HL-60/S4 treated with phorbol 12-myristate 13-acetate at 8.2 ng/mL for 4 days and 3 days (cell line): ENCODE results near the gene GFER.

Source experiments
- in situ Hi-C: fragments of 300-500 bp; cut with MboI; formaldehyde crosslinking; loops from 2 replicates; pipeline ENCODE4 v1.15.0; 2022; ENCODE audit warnings: low sequenced_read_pairs

GFER gene

GRCh38 chr16:1974157-1975070 is 9.6 kb upstream of the GFER start:
- in situ Hi-C loops, result no loop called here

GRCh38 chr16:1975432-1976215 is 8.4 kb upstream of the GFER start:
- in situ Hi-C loops, result no loop called here

- in situ Hi-C loops, result no loop called here
Measured at GRCh38 chr16:1976216-1976520, 7.8 kb upstream of the GFER start.

DNA sequence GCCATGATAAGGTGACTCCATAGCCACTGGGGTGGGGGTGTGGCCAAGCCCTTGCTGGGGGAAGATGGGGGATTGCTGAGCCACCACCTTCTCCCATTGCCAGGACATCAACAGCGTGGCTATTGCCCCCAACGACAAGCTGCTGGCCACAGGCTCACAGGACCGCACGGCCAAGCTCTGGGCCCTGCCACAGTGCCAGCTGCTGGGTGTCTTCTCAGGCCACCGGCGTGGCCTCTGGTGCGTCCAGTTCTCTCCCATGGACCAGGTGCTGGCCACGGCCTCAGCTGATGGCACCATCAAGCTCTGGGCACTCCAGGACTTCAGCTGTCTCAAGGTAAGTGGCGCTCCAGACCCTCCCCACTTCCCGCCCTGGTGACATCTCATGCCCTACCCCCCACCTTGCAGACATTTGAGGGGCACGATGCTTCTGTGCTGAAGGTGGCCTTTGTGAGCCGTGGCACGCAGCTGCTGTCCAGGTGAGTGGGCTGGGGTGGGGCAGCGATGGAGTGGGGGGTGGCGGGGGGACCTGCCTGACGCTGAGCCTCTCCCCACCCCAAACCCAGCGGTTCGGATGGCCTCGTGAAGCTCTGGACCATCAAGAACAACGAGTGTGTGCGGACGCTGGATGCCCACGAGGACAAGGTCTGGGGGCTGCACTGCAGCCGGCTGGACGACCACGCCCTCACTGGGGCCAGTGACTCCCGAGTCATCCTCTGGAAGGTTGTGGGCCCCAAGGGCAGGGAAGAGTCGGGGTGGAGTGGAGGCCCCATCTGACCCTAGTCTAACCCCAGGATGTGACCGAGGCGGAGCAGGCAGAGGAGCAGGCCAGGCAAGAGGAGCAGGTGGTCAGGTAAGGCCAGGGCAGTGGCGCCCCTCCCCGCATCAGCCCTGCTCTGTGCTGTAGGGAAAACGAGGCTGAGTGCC is 6.8 kb upstream of the GFER start:
- in situ Hi-C loops, result no loop called here

- in situ Hi-C loops, result no loop called here
Measured at GRCh38 chr16:1977875-1978268, 6.1 kb upstream of the GFER start.

DNA sequence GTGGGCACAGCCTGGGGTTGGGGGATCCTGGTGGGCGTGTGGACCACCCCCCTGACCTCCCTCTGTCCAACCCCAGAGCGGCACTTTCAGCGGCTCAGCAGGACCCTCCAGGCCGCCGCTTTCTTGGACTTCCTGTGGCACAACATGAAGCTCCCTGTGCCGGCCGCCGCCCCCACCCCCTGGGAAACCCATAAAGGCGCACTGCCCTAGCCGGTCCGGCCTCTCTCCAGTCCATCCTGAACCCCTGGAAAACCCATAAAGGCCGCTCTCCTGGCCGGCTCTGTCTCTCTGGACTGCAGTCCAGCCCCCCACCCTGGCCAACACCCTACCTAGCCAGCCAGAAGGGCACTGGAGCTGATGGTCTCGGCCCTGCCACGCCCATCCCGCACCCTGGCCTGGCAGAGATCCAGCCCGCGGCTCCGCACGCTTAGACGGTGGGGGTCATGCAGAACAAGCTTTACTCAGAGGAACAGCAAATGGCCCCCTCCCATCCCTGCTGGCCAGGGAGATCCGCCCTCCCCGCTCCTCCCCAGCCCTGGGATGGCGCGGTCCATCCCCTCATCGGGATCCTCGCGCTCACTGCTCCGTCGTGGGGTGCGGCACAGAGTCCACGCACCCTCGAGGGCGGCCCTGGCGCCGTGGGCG is 5.4 kb upstream of the GFER start:
- in situ Hi-C loops, result no loop called here

- in situ Hi-C loops, result no loop called here
Measured at GRCh38 chr16:1979271-1980029, 4.5 kb upstream of the GFER start.

DNA sequence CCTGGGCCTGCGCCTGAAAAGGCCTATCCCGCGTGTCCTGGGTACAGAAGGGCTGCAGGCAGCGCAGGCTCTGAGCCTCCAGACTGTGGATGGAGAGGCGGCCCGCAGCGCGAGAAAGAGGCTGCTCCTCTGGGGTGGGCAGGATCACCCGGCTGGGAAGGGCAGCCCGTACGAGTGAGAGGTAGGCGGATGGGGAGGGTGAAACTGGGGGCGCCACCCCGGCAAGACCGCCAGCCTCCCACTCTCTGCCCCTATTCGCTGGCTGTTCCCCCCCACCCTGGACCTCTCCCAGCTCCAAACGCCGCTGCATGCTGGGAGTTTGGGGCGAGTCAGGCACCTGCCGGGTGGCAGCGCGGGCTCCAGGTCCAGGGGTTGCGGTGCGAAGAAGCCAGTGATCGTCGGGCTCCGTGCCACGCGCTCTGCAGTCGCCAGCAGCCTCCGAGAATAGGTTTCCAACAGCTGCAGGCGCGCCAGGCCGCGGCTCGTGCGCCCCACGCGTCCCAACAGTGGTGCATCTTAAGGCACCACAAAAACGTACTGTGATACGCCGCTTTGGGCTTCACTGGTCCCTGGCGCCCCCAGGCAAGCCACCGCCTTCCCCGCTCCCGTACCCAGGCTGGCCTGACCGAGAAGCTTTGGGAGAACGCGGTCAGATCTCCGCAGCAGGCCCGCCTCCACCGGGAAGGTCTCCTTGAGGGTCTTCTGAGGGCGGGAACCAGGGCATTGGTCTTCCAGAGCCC is 3.8 kb upstream of the GFER start:
- in situ Hi-C loops, result no loop called here

DNA sequence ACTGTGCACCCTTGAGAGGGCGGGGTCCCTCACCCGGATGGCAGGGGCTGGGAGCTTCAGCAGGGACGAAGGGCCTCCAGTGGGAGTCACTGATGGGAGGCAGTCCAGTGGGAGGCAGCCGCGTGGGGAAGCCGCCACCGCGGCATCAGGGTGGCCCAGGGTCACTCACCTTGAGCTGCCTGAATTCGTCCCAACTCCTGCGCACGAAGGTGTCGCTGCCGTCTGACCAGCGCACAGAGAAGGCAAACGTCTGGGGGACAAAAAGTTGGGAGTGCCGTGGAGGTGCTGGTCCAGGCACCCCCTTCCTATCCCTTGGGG is 3.3 kb upstream of the GFER start:
- in situ Hi-C loops, result no loop called here

DNA sequence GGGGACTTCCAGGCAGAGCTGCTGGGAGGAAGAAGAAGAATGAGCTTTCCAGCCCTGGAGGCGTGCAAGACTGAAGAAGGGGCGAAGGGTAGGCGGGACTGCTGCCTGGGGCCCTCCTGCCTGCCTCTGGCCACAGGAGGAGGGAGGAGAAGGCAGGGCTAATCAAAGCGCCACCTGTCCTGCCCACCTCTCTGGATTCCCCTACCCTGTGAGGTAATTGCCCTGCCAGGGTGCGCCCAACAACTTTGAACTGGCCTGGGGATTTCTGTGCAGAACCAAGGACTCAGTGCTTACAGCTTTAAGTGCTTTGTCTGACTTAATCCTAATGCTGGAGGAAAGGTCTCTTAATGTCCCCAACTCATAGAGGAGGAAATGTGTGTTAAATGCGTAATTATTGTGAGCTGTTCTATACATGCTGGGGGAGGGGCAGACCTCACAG is 2.6 kb upstream of the GFER start, which contains the start of gene NOXO1:
TSS of gene NOXO1 (minus strand) at position 72 of the 439 bp plus-strand sequence. CDS start 290 bp downstream, outside the sequence.
- in situ Hi-C loops, result no loop called here

DNA sequence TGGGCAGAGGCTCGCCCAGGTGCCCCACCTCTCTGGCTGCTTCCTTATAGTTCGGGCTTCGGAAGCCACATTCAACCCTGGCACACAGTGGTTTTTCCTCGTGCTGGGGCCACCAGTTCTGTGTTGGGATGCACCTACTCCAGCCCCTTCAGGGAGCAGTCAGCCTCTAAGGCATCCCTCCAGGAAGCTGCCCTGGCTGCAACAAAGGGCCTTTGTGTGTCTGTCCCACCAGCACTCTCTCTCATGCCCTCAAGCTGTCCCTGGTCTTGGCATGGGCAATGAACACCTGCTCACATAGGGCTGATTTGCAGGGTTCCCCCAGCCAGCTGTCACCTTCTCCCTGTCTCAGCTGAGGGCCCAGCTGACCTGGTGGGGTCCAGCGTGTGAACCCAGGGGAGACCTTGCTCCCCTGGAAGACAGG is 2.0 kb upstream of the GFER start:
- in situ Hi-C loops, result no loop called here

DNA sequence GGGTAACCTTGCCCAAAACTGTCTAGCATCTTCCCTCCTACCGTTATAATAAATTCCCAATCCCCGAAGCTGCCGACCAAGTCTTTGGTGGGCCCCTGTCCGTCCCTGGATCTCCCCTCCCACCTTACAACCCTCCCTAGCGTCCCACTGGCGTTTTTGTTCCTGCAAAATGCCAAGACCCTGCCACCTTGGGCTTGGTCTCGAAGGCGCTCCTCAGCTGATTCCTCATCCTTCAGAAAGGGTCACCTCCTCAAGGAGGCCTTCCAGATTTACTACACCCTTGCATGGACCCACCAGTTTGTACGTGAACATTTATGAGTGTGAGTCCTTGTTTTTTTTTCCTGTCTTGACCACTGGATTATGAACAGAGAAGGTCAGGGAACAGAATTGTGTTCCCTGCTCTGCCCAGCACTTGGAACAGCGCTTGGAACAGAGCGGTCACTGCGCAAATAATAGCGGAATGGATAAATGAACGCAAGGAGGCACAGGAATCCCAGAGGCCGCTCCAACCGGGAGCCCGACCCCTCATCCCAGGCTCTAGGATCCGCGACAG is 926 bp upstream of the GFER start:
- in situ Hi-C loops, result no loop called here

DNA sequence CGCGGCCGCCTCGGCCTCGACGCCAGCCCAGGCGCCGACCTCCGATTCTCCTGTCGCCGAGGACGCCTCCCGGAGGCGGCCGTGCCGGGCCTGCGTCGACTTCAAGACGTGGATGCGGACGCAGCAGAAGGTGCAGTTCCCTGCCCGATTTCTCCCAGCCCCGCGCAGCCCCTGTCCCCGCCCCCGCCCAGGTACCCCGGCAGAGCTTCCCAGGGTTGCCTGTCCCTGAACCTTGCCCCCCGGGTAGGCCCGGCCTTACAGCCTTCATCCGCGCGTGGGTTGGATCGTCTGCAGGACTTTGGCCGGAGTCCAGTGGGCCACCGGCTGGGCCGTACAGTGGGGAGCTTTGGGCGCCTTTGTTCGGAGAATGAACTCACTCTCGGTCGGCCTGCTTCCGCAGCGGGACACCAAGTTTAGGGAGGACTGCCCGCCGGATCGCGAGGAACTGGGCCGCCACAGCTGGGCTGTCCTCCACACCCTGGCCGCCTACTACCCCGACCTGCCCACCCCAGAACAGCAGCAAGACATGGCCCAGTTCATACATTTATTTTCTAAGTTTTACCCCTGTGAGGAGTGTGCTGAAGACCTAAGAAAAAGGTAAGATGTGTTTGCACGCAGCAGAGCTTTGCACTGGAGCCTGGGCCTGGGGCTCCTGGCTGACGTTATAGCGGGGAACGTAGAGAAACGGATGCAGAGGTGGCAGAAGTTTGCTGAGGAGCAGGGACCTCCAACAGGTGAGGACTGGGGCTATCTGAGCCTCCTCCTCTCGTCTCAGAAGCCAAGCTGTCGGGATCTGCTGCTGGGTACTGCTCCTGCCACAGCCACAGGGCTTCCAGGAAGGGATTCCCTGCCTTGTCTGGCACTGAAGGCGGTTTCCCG is 593 bp downstream of the GFER start:
- in situ Hi-C loops, result no loop called here

GRCh38 chr16:1985466-1986150 is 1.6 kb downstream of the GFER start:
- in situ Hi-C loops, result no loop called here

GRCh38 chr16:1987198-1987597 is 3.2 kb downstream of the GFER start:
- in situ Hi-C loops, result no loop called here

GRCh38 chr16:1989209-1990100 is 5.5 kb downstream of the GFER start, which contains the start of gene SYNGR3:
Gene SYNGR3 (plus strand): TSS chr16:1989970. CDS start chr16:1990103, 133 bp downstream.
- in situ Hi-C loops, result no loop called here

DNA sequence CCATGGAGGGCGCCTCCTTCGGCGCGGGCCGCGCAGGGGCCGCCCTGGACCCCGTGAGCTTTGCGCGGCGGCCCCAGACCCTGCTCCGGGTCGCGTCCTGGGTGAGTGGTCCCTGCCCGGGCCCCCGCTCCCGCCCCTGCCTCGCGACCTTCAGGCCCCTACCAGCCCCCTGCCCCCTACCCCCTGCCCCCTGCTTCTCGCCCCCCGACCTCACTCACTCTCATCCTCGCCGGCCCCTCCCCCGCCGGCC is 6.0 kb downstream of the GFER start:
- in situ Hi-C loops, result no loop called here
